Stimulated activated memory B cell treated with anti-CD40 and anti-IgM and Interleukin-4, amounts not matched to agents 10 μg/mL and 1 μg/mL and 100 μg/mL, for 72 hours (primary cell): Measurements from ENCODE around the gene CDRT15L2.
"Not testable (repeated sequence)": the region's sequence is repeated elsewhere in the genome, so short reads cannot be mapped to it uniquely, and the experiment has no call there.

Experiments used
- ATAC-seq: fragments of 150-1000 bp; cut with Tn5 transposase; 2 replicates; pipeline ENCODE4 v1.10.0; 2021
- H3K27ac Mint-ChIP-seq: one replicate; pipeline ENCODE4 v1.8.0; 2022; ENCODE audit warnings: mild to moderate bottlenecking, mixed read lengths
- H3K27me3 Mint-ChIP-seq: one replicate; pipeline ENCODE4 v1.8.0; 2022; ENCODE audit warnings: mixed read lengths
- H3K36me3 Mint-ChIP-seq: one replicate; pipeline ENCODE4 v1.8.0; 2022; ENCODE audit warnings: mixed read lengths
- H3K4me1 Mint-ChIP-seq: one replicate; pipeline ENCODE4 v1.8.0; 2022; ENCODE audit warnings: mixed read lengths
- H3K4me3 Mint-ChIP-seq: one replicate; pipeline ENCODE4 v1.8.0; 2022; ENCODE audit warnings: mild to moderate bottlenecking, moderate library complexity, mixed read lengths
- H3K9me3 Mint-ChIP-seq: one replicate; pipeline ENCODE4 v1.8.0; 2022; ENCODE audit warnings: mixed read lengths

CDRT15L2 gene

GRCh38 chr17:20613248-20613647 is 33.7 kb downstream of the CDRT15L2 start:
- H3K27ac Mint-ChIP-seq: no peak overlapping the region
- H3K9me3 Mint-ChIP-seq: no peaks in the 10 kb centered on the region
- no peak overlapping the region for H3K4me3 Mint-ChIP-seq
- H3K4me1 Mint-ChIP-seq: no peaks in the 10 kb centered on the region
- H3K36me3 Mint-ChIP-seq: no peaks in the 10 kb centered on the region
- no peak for ATAC-seq
- no peaks in the 10 kb centered on the region for H3K27me3 Mint-ChIP-seq

GRCh38 chr17:20613905-20614304 is 34.4 kb downstream of the CDRT15L2 start:
- Mint-ChIP-seq H3K27me3 (no peaks in the 10 kb centered on the region), H3K4me3 (no peak overlapping the region), H3K4me1 (no peaks in the 10 kb centered on the region), H3K27ac (no peak overlapping the region), H3K36me3 (no peaks in the 10 kb centered on the region), H3K9me3 (no peaks in the 10 kb centered on the region)
- no peak for ATAC-seq

- not testable (repeated sequence) for ATAC-seq, H3K4me3 Mint-ChIP-seq, H3K27ac Mint-ChIP-seq, H3K27me3 Mint-ChIP-seq, H3K4me1 Mint-ChIP-seq, H3K9me3 Mint-ChIP-seq, H3K36me3 Mint-ChIP-seq
Observed at GRCh38 chr17:20615461-20615860, 35.9 kb downstream of the CDRT15L2 start.
